HG03575 (cell line): ENCODE data around the gene PLEKHG3.

Source experiments
- ATAC-seq: cut with Tn5 transposase; IDR thresholded peaks from one replicate; pipeline ENCODE4 v1.9.1; 2021; ENCODE audit not compliant: unreplicated experiment, insufficient number of reproducible peaks, low FRiP score; ENCODE audit errors: extremely low read depth

PLEKHG3 gene

DNA sequence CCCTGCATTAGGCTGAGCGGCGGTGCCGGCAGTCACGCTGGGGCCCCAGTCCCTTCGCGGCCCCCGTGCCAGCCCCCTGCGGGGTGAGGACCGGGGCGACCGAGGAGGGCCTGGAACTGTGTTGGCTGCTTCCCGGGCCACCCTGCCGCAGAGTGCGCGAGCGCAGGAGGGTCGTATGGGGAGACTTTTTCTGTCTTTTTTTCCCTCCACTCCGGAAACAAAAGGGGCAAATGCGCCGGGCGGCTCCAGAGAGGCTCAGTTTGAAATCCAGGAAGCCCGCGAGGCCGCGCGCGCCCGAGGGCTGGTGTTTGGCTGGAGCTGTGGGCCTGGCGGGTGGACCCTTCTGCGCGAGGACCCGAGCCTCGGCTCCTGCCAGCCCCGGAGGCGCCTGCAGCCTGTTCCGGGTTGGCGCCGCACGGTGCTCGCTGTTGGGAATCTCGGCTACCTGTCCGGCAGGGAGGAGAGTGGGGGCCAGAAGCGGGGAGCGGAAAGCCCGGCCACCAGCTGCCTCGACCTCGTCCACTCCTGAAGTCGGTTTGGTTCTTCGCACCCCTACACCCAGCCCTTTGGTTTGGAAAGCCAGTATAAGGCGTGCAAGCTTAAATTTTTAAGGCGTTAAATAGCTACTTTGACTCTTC is 638 bp downstream of the PLEKHG3 start:
- no peak for ATAC-seq

DNA sequence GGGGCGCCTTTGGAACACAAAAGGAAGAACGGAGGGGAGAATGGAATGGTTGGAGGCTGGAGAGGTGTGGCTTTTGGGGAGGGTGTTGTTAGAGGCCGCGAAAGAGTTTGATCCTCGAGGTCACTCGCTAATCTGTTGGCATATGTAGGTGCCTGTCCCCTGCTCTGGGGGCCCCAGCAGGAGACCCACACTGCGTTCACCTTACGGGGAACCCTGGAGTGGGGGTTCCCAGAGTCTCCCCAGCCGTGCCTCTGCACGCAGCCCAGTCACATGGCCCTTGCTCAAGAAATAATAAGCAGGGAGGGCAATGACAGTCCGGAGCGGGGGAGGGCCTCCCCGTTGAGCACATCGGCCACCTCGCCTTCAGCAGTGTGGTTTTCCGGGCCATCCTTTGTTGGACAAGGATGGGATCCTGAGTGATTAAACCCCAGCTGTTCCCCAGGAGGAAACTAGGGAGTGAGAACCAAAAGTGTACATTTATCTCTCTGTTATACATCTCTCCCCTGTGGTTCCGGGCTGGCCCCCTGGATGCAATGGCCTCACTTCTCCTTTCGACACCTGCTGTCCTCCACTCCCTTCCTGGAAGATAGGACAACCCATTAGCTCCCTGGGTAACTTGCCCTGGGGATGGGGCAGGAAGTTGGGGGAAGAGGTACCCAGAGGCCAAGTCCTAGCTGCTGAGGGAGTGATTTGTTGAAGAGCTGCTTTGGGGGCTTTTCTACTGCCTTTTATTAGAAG is 1.3 kb downstream of the PLEKHG3 start:
- no peak for ATAC-seq

DNA sequence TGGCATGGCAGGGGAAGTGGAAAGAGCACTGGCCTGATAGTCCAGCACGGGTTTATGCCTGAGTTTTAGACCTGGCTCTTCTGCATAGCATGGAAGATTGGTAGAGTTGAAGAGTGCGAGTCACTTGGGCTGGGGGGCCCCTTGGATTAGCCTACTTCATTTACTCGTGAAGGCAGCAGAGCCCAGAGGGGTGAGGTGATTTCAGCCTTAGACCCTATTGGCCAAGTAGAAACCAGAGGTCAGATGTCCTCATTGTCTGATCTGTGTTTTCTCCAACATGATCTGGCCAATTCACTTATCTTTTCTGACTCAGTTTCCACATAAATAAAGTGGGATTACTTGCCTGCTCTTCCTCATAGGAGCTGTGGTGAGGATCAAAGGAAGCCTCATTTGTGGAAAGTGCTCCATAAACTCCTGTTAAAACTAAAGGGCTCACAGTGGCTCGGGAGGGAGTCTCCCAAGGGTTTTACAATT is 1.9 kb downstream of the PLEKHG3 start:
- no peak for ATAC-seq

DNA sequence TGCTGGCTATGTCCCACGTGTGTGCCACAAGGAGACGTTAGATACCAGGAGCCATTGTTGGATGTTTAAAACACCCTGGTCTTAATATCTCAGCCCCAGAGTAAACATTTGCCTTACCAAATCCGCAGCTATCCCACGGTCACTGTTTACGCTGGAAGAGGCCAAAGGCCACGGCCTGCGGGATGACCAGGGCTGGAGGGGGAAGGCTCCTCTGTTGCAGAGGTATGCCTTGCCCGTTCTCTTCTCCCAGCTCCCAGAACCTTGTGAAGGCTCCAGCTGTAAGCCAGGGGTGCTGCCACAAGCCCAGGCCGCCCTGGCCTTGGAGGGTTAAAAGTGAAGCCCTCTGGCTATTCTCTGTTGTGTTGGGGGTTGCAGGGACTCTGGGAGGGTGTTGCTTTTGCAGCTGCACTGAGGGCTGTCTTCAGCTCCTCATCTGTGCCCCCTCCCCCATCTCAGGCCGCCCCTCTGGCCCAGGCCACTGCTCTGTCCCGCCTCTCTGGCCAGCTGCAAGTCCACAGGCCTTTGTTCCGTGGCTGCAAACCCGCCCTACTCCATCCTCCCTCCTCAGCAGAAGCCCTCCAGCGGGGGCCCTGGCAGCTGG is 2.5 kb downstream of the PLEKHG3 start:
- no peak for ATAC-seq

DNA sequence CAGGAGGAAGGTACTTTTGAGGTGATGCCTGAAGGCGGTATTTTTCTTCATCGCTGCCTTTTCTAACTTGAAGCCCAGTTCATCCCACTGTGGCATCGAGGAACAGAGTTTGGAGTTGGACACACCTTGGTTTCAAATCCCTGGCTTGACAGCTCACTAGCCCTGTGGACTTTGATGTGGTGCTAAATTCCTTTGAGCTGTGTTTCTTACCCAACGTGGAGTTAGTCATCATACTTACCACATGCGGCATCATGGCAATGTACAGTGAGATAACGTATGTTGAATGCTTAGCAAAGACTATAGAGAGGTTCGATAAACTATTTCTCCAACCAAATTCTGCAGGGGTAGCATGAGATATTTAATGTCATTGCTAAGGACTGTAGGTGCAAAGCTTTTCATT is 3.4 kb downstream of the PLEKHG3 start:
- ATAC-seq, result no peak

DNA sequence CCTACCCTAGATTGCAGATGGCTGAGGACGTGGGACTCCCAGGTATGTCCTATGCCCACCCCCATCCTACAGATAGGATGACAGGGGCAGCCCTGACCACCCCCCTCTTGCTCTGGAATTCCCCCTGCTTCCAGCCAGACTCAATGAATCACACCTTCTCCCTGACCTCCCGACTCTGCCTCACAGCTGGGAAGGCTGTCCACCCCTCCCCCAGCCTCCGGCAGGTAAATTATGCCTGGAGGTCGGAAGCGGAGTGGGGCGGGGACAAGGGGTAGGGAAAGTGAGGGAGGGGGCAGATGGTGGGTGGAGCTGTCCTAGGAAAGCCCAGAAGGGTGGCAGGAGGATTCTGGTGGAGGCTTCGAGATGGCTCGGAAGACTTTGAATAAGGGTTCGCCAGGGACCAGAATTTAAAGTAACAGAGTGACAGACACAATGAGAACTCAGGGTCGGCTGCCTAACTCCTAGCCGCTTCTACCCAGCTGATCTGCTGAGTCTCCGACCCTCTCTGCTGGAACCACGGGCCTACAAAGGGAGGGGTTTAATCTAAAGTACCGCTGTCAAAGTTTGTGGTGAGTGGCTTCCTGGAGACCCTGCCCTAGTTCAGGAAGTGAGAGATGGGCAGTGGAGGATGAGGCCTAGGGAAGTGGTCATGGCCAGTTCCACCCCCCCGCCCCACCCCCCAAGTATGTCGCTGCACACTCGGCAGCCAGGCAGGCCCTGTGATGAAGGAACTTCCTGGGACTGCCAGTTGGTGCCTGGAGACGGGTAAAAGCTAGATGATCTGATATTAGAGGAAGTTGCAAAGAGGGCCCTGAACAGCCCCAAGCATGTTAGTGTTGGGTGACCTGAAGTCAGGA is 4.2 kb downstream of the PLEKHG3 start:
- no peak for ATAC-seq

DNA sequence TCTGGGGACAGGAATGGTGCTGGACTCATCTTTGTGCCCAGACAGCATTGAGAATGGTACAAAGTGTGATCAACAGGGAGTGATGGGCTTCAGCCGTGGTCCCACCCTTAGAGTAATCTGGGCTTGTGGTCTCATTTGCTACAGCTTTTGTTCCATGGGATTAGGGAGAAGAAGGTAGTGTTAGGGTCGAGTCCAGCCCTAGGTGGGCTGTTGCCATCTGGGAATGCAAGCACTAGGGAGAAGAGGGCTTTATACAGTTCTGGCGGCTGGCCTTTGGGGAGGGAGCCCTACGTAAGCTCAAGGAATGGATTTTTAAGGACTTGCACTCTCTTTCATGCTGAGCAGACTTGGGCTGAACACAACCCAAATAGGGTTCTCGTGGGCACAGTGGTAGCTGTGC is 4.9 kb downstream of the PLEKHG3 start:
- ATAC-seq, result no peak

DNA sequence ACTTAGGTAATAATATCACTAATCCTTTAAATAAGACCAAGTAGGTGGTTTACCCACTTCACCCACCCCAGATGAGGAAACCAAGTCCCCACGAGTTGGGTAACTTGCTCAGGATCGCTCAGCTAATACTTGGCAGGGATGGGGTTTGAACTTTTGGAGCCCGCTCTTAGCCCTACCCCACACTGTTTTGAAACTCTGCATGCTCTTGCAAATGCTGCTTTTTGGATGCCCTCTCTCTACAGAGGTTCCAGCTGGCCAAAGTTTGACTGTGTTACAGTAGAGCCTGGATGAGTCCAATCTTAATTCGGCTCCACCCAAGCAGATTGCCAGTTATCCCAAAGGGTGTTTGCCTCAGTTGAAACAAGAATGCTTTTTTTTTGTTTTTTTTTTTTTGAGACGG is 6.8 kb downstream of the PLEKHG3 start:
- ATAC-seq, result no peak

DNA sequence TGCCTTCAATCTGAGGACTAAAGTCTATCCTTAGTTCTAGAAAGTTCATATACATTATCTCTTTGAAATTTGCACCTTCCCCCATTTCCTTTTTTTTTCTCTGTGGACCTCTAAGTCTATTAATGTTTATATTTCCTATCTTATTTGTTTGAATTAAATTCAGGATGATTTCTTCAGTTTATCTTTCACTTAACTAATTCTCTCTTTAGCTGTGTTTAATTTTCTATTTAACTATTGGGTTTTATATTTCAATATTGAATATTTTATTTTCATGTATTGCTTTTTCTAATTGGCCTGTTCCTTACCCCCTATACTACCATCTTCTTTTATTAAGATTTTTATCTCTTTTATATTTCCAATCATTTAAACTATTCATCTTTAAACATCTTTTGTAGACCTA is 9.5 kb downstream of the PLEKHG3 start:
- no peak for ATAC-seq

DNA sequence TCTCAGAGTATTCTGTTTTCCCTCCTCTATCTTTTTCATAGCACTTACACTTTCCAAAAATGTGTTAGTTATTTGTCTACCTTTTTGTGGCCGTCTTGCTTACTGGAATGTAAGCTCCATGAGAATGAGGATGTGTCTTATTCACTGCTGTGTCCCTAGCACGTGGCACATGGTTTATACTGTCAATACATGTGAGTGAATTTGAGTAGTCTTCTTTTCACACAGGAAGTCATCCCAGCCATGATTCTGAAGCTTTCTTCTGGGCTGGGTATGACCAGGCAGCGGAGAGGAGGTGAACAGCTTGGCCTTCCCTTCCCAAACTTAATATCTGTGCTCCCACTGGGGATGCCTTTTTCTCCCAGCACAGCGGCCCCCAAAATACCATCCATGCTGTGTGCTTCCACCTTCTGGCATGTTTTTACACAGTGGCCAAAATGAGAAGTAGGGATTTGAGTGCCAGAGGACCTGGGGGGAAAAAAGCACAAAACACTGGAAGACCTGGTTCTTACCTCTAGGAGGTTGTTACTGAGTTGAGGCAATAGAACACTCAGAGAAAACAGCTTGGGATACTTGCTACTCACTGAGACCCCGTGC is 10.3 kb downstream of the PLEKHG3 start:
- no peak for ATAC-seq

DNA sequence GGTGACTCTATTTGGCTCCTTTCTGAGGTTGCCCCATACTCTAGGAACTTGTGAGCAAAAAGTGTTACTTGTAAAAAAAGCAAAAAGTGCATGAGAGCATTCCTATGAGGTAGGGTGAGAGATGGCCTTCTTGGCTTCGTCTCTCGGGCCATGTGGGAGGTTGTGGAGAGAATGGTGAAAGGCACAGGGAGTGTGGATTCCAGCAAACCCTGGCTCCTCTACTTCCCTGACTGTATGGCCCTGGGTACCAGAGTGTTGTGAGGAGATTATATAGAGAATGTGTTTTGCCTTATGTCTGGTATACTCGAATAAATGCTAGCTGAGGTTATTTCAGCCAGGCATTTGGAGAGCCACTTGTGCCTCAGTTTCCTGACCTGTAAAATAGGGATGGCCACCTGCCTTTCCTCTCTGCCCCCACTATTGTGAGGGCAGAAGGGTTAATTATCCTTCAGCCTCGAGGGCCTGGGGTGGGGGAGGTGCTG is 11.0 kb downstream of the PLEKHG3 start:
- no peak for ATAC-seq

DNA sequence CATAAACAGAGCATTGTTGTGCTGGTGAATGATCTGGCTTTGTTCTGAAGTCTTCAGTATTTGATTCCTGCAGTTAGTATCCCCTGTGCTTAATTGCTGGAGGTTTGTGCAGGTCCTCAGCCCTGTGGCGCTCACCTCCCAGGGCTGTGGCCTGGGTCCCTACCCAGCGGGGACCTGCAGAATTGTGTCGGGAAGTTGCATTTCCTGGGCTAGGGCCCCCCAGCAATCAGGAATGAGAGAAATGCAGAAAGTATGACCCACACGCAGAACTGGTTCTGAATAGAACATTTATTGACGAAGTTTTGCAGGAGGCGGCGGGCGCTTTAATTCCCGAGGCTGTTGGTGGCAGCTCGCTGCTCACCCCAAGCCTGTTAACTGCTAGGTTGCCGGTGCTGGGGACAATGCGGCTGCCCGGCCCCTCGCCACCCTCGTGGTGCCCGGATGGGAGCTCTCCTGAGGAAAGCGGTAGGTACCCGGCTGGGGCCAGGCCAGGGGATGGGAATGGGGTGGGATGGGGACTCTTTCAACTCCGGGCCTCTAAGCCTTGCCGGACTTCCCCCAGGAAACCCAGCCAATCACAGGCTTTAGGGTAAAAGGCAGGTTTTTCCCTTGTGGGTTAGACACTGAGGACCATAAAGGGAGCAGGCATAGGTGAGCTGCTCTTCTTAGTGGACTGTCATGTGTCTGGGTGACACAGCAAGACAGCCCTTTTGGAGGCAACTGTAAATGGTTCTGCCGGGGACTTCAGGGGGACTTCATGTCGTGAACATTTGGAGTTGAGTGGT is 11.6 kb downstream of the PLEKHG3 start:
- no peak for ATAC-seq

DNA sequence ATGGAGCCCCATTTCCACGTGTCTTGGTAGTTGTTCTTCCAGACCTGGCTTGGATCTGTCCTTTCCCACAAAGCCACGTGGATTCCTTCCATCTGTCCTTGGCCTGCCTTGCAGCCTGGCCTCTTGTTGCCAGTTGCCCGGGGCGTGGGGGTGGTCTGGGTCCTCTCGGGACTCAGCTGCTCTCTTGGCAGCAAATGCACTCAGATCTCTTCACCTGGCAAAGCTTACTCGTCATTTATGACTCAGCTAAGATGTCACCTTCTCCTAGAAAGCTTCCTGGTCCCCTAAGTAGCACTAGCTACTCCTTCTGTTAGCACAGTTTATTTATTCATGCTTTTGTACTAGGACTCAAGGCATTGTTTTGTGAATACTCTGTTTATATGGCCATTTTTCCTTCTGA is 13.6 kb downstream of the PLEKHG3 start:
- ATAC-seq, result no peak

DNA sequence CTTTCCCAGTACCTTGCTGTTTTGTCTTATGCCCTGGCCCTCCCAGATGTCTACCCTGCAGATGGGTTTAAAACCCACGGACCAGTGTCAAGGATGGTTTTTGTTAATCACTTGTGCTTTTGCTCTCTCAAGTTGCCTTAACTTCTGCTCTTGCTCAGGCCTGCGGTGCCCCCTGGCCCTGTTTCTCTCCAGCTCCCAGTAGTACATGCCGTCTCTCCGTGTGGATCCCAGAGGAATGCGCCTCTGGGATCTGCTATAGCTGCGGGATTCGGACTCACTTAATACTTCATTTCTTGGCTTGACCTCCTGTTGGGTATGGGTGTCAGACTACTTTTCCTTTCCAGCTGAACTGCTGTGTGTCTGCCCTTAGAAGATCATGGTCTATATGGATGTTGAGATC is 14.5 kb downstream of the PLEKHG3 start:
- no peak for ATAC-seq

DNA sequence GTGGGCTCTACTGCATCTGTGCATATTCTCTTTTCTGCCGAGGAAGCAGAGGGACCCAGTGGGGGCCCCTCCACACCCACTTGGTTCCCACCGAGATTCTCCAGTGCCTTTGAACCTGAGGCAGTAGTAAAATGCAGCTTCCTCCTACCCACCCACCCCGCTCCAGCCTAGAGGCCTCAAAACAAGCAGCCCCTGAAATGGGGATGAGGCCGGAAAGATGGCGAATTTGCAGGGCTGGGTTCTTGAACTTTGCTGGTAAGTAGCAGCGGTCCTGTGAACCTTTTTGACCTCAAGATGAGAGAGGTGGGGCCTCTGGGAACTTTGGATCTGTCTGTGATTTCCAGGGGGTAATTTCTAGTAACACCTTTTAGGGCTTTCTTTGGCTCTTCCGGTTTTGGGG is 15.4 kb downstream of the PLEKHG3 start:
- no peak for ATAC-seq

DNA sequence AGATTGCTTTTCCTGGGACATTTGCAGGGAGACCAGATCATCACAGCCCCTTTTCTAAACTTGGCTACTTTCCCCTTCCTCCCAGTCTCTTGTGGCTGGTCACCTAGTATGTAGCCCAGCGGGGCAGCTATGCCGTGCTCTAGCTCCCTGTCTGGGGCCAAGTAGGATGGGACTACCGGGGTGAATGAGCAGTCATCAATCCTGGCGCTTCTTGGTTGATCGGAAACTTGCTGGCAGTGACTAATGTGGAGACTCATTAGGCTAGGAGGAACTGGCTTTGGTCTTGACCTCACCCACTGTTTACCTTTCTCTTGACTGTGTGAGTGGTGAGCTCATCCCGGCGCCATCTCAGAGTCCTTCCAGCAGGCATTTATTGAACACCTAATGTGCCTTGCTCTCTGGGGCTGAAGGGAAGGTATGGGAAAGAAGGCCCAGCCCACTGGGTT is 15.9 kb downstream of the PLEKHG3 start:
- no peak for ATAC-seq

DNA sequence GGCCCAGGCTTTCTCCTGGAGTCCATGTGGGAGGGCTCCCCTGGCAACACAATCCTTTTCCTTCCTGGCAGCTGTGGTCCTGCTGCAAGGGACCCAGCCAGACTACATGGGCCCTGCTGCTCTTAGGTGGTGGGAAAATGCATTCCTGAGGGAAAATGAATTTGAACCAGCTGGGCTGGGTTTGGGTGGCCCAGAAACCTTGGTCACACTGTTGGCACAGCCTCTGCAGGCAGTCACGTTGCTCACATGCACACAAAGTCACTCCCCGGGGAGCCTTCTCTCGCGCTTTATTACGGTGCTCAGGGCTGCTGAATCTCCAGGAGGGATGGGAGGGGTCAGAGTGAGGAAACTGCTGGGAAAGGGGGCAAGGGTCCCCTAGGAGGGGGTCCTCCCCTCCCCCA is 17.2 kb downstream of the PLEKHG3 start:
- no peak for ATAC-seq

DNA sequence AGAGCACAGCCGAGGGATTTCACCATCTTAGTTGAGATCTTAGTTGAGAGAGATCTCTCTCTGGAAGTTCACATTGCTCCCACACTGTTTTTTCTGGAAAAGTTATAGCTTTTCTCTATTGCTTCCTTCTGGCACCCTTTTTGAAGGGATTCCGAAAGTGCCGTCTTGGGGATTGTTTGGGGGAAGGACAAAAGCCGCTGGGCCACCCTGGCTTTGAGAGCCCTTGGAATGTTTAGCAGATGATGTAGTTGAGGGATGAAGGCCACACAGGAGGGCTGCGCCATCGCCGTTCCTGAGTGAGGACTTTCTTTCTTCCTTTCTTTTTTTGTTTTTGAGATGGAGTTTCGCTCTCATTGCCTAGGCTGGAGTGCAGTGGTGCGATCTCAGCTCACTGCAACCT is 17.7 kb downstream of the PLEKHG3 start:
- ATAC-seq, result no peak
